HepG2 (cell line): ENCODE measurements around the gene KCTD14. TPM values are rescaled to one million over a fixed set of nuclear protein-coding genes. Genes with fewer than 3 reads are reported as not detected.

ENCODE experiments used
- AHDC1 ChIP-seq: sonication (generic); formaldehyde crosslinking; IDR thresholded peaks from 2 replicates; pipeline ENCODE4 v1.5.1; 2020; ENCODE audit warnings: mild to moderate bottlenecking, missing genetic modification reagents, borderline replicate concordance
- CCDC6 ChIP-seq: sonication (generic); formaldehyde crosslinking; IDR thresholded peaks from 2 replicates; pipeline ENCODE4 v1.8.1; 2022; ENCODE audit warnings: mild to moderate bottlenecking, missing genetic modification reagents, moderate library complexity
- GATAD1 ChIP-seq: IDR thresholded peaks from 2 replicates; pipeline ENCODE4 v1.6.1; 2016; ENCODE audit warnings: missing genetic modification reagents, missing compliant biosample characterization
- KAT8 ChIP-seq: IDR thresholded peaks from 2 replicates; pipeline ENCODE4 v1.6.1; 2016; ENCODE audit warnings: missing genetic modification reagents, missing compliant biosample characterization
- MYC ChIP-seq: sonication (generic); formaldehyde crosslinking; IDR thresholded peaks from 2 replicates; pipeline ENCODE4 v1.9.0; 2021; ENCODE audit warnings: missing genetic modification reagents, borderline replicate concordance
- PHF8 ChIP-seq: sonication (generic); formaldehyde crosslinking; IDR thresholded peaks from 2 replicates; pipeline ENCODE4 v1.5.0; 2020; ENCODE audit warnings: missing genetic modification reagents
- SMAD9 ChIP-seq: sonication (generic); formaldehyde crosslinking; IDR thresholded peaks from 2 replicates; pipeline ENCODE4 v1.5.1; 2020; ENCODE audit warnings: mild to moderate bottlenecking, missing genetic modification reagents
- ZNF800 ChIP-seq: sonication (generic); formaldehyde crosslinking; IDR thresholded peaks from 2 replicates; pipeline ENCODE4 v1.4.0; 2020; ENCODE audit warnings: missing genetic modification reagents
- polyA plus RNA-seq, 8 experiments: library from polyadenylated mRNA; depleted of rRNA in 3 of 8; stranded (reverse) in 7 of 8; unstranded in 1 of 8; fragments of >200 nt; fragmentation: Illumina TruSeq in 4 of 8; extraction: Trizol in 4 of 8; gene quantifications; 2 replicates each; pipeline versions ENCODE4 v1.2.1 to v1.2.3, GENCODE V29; 2011 to 2016; ENCODE audit warnings: low read depth in 4 of 8, missing spikeins in 1 of 8, mixed read lengths in 1 of 8; ENCODE audit not compliant: insufficient read depth in 1 of 8
- total RNA-seq, 5 experiments: library from RNA; depleted of rRNA; stranded (reverse); fragments of >200 nt; fragmentation: Illumina TruSeq; extraction: Trizol; gene quantifications; 2 replicates each; pipeline ENCODE4 v1.2.3, GENCODE V29; 2016; ENCODE audit warnings: low read depth in 1 of 5
- TF ChIP-seq, protein P1 (sequence below): sonication (generic); formaldehyde crosslinking; IDR thresholded peaks from 2 replicates; pipeline ENCODE4 v1.4.0; 2020; ENCODE audit warnings: missing genetic modification reagents
- TF ChIP-seq, protein P2 (sequence below): sonication (generic); formaldehyde crosslinking; IDR thresholded peaks from 2 replicates; pipeline ENCODE4 v1.5.1; 2020; ENCODE audit warnings: mild to moderate bottlenecking, missing genetic modification reagents, moderate library complexity
- TF ChIP-seq, protein P3 (sequence below): sonication (generic); formaldehyde crosslinking; IDR thresholded peaks from 2 replicates; pipeline ENCODE4 v1.4.0; 2020; ENCODE audit warnings: missing genetic modification reagents
- TF ChIP-seq, protein P4 (sequence below): sonication (generic); formaldehyde crosslinking; IDR thresholded peaks from 2 replicates; pipeline ENCODE4 v1.5.1; 2020; ENCODE audit warnings: missing genetic modification reagents, mild to moderate bottlenecking, borderline replicate concordance

Gene KCTD14
- total and polyA plus RNA-seq, 2 of the 13 experiments (the other 11 are each of a cell fraction or from before 2014, with no cell fraction given), result 10.3 to 15.6 TPM

GRCh38 chr11:77994434-77995362 is 28.4 kb downstream of the KCTD14 start, which contains the start of gene INTS4 (continued):
- TF ChIP-seq ZNF800 (CRISPR knock-in tag), result no peak
- TF ChIP-seq, protein P1, sequence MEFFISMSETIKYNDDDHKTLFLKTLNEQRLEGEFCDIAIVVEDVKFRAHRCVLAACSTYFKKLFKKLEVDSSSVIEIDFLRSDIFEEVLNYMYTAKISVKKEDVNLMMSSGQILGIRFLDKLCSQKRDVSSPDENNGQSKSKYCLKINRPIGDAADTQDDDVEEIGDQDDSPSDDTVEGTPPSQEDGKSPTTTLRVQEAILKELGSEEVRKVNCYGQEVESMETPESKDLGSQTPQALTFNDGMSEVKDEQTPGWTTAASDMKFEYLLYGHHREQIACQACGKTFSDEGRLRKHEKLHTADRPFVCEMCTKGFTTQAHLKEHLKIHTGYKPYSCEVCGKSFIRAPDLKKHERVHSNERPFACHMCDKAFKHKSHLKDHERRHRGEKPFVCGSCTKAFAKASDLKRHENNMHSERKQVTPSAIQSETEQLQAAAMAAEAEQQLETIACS (CRISPR knock-in tag), result no peak
- TF ChIP-seq SMAD9 (CRISPR knock-in tag), result no peak
- TF ChIP-seq PHF8, result peak; percentile 80
- TF ChIP-seq CCDC6 (CRISPR knock-in tag), result peak; percentile 69; the same call in 1 of the 2 replicates
- TF ChIP-seq, protein P2, sequence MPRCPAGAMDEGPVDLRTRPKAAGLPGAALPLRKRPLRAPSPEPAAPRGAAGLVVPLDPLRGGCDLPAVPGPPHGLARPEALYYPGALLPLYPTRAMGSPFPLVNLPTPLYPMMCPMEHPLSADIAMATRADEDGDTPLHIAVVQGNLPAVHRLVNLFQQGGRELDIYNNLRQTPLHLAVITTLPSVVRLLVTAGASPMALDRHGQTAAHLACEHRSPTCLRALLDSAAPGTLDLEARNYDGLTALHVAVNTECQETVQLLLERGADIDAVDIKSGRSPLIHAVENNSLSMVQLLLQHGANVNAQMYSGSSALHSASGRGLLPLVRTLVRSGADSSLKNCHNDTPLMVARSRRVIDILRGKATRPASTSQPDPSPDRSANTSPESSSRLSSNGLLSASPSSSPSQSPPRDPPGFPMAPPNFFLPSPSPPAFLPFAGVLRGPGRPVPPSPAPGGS (CRISPR knock-in tag), result no peak
- peak; percentile 94 for TF ChIP-seq GATAD1
- 0 out of 2 replicates have a peak, but pooled peaks have one; percentile 23 for TF ChIP-seq AHDC1
- TF ChIP-seq, protein P3, sequence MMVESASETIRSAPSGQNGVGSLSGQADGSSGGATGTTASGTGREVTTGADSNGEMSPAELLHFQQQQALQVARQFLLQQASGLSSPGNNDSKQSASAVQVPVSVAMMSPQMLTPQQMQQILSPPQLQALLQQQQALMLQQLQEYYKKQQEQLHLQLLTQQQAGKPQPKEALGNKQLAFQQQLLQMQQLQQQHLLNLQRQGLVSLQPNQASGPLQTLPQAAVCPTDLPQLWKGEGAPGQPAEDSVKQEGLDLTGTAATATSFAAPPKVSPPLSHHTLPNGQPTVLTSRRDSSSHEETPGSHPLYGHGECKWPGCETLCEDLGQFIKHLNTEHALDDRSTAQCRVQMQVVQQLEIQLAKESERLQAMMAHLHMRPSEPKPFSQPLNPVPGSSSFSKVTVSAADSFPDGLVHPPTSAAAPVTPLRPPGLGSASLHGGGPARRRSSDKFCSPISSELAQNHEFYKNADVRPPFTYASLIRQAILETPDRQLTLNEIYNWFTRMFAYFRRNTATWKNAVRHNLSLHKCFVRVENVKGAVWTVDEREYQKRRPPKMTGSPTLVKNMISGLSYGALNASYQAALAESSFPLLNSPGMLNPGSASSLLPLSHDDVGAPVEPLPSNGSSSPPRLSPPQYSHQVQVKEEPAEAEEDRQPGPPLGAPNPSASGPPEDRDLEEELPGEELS (CRISPR knock-in tag), result 0 out of 2 replicates have a peak, but pooled peaks have one; percentile 10
- peak; percentile 86 for TF ChIP-seq MYC (CRISPR knock-in tag)
- TF ChIP-seq KAT8 (CRISPR knock-in tag), result peak; percentile 98
- TF ChIP-seq, protein P4, sequence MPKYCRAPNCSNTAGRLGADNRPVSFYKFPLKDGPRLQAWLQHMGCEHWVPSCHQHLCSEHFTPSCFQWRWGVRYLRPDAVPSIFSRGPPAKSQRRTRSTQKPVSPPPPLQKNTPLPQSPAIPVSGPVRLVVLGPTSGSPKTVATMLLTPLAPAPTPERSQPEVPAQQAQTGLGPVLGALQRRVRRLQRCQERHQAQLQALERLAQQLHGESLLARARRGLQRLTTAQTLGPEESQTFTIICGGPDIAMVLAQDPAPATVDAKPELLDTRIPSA, result no peak
